Mammary epithelial cell (primary cell): ENCODE data around the gene KCNN3.

Experiments
- CTCF ChIP-seq, 2 donors: IDR thresholded peaks in 1 of 2; conservative IDR thresholded peaks in 1 of 2; 2 replicates each; pipeline ENCODE4 v1.5.1; 2011 to 2012; ENCODE audit warnings: inconsistent platforms in 2 of 2, low read length in 2 of 2, mild to moderate bottlenecking in 2 of 2, control low read depth in 1 of 2, low read depth in 1 of 2; ENCODE audit not compliant: insufficient read depth in 1 of 2; ENCODE audit errors: extremely low read depth in 1 of 2
- EZH2 ChIP-seq: IDR thresholded peaks from 2 replicates; pipeline ENCODE4 v1.6.1; 2012; ENCODE audit warnings: low read length, inconsistent platforms, borderline replicate concordance

GRCh38 chr1:154767315-154768240 is 102.5 kb downstream of the KCNN3 start:
- TF ChIP-seq EZH2, result no peak
- TF ChIP-seq CTCF (conservative IDR thresholded peaks at IDR 0.05 in 1 of 2, IDR thresholded peaks at IDR 0.05 in 1 of 2; ENCODE audit: extremely low read depth in 1 of 2, insufficient read depth in 1 of 2, low read depth in 1 of 2, low read length in 2 of 2), result no peak
